ENCODE measurements around the gene SPATA1. TPM values are rescaled to one million over a fixed set of nuclear protein-coding genes. Genes with fewer than 3 reads are reported as not detected.

The SPATA1 gene
- polyA plus RNA-seq, 1 of the 3 experiments (the other 2 are of a cell fraction) = 1.2 TPM

- H3K36me3 ChIP-seq (replicated peaks in 1 of 2; ENCODE audit: control insufficient read depth in 1 of 2, insufficient read depth in 2 of 2, low read length in 1 of 2) = no peaks in the 10 kb centered on the region
- H3K4me3 ChIP-seq (ENCODE audit: low read depth in 2 of 2, low read length in 1 of 2) = no peak overlapping the region
- peak; percentile 46 for DNase-seq
- peak overlapping the region; percentile 42 for H2AFZ ChIP-seq (ENCODE audit: low read depth)
- WGBS (ENCODE audit: low lambda C conversion rate) = 68% methylated on average over 7 of the region's 7 CpGs
- no peaks in the 10 kb centered on the region for H4K20me1 ChIP-seq (ENCODE audit: insufficient read depth)
- H3K79me2 ChIP-seq (ENCODE audit: insufficient read depth) = no peaks in the 10 kb centered on the region
- no peak overlapping the region for H3K9ac ChIP-seq
- H3K4me2 ChIP-seq = no peak overlapping the region
- H3K9me3 ChIP-seq = no peaks in the 10 kb centered on the region
- no peaks in the 10 kb centered on the region for H3K9me2 ChIP-seq
- H3K27me3 ChIP-seq (ENCODE audit: insufficient read depth) = no peaks in the 10 kb centered on the region
- peak overlapping the region in 1 of 2 experiments; percentile 77; a peak in 2 of 4 replicates for H3K27ac ChIP-seq (ENCODE audit: low read depth in 2 of 2, low read length in 1 of 2)
- H3K4me1 ChIP-seq (ENCODE audit: control insufficient read depth in 1 of 2, insufficient read depth in 2 of 2, low read depth in 1 of 2, low read length in 1 of 2) = peaks cover 7 to 8% of the 10 kb centered on the region in 2 experiments; a peak in 2 of 4 replicates
- ChIA-PET CTCF (interaction anchor here (2.0 to 2.5 kb wide), 2 partner anchors 37 to 189 kb away, joined by 5 to 6 read pairs; no protein-coding TSS in a partner anchor), POLR2A (interaction anchor here (1.0 to 1.8 kb wide), 2 partner anchors 9 kb away, joined by 3 to 7 read pairs; partner anchors contain the start of gene CTBS)
- no peaks in the 10 kb centered on the region for H3F3A ChIP-seq (replicated peaks; ENCODE audit: insufficient read depth)
- TF ChIP-seq POLR2AphosphoS5 (IDR thresholded peaks at IDR 0.05; ENCODE audit: low read depth, low read length) = no peak
- no peak for TF ChIP-seq ELF1 (IDR thresholded peaks at IDR 0.05)
- no peak for TF ChIP-seq CTCF (IDR thresholded peaks at IDR 0.05)
- no peak for TF ChIP-seq NFIC (IDR thresholded peaks at IDR 0.05; ENCODE audit: borderline replicate concordance)
- TF ChIP-seq ZBTB33 (IDR thresholded peaks at IDR 0.05; ENCODE audit: borderline replicate concordance, low read depth) = no peak
- TF ChIP-seq MAX (IDR thresholded peaks at IDR 0.05; ENCODE audit: low read depth) = no peak
- TF ChIP-seq SMC3 (IDR thresholded peaks at IDR 0.05; ENCODE audit: low read depth, low read length) = no peak
- TF ChIP-seq TAF1 (IDR thresholded peaks at IDR 0.05; ENCODE audit: borderline replicate concordance, low read depth, low read length) = no peak
Observed at GRCh38 chr1:84582802-84583587, 76.8 kb downstream of the SPATA1 start.

GRCh38 chr1:84583648-84584047 is 77.5 kb downstream of the SPATA1 start:
- Histone ChIP-seq H3K79me2 (ENCODE audit: insufficient read depth) (no peaks in the 10 kb centered on the region), H3K4me3 (ENCODE audit: low read depth in 2 of 2, low read length in 1 of 2) (no peak overlapping the region), H3K36me3 (replicated peaks in 1 of 2; ENCODE audit: control insufficient read depth in 1 of 2, insufficient read depth in 2 of 2, low read length in 1 of 2) (no peaks in the 10 kb centered on the region), H3K9ac (no peak overlapping the region), H3K27me3 (ENCODE audit: insufficient read depth) (no peaks in the 10 kb centered on the region), H3K9me2 (no peaks in the 10 kb centered on the region), H3K9me3 (no peaks in the 10 kb centered on the region), H4K20me1 (ENCODE audit: insufficient read depth) (no peaks in the 10 kb centered on the region), H2AFZ (ENCODE audit: low read depth) (no peak overlapping the region), H3K27ac (ENCODE audit: low read depth in 2 of 2, low read length in 1 of 2) (peak overlapping the region in 1 of 2 experiments; percentile 61; a peak in 2 of 4 replicates), H3F3A (replicated peaks; ENCODE audit: insufficient read depth) (no peaks in the 10 kb centered on the region), H3K4me2 (no peak overlapping the region), H3K4me1 (ENCODE audit: control insufficient read depth in 1 of 2, insufficient read depth in 2 of 2, low read depth in 1 of 2, low read length in 1 of 2) (peaks cover 7 to 8% of the 10 kb centered on the region in 2 experiments; a peak in 2 of 4 replicates)
- WGBS (ENCODE audit: low lambda C conversion rate) = 87% methylated on average over 10 of the region's 10 CpGs
- POLR2A ChIA-PET = interaction anchor here (1.8 kb wide), 1 partner anchor 10 kb away, joined by 3 read pairs; the partner anchor contains the start of gene CTBS
- no peak for DNase-seq
- CTCF ChIA-PET = interaction anchor here (2.0 to 2.5 kb wide), 2 partner anchors 37 to 189 kb away, joined by 5 to 6 read pairs; no protein-coding TSS in a partner anchor
- no peak for TF ChIP-seq TEAD4 (IDR thresholded peaks at IDR 0.05; ENCODE audit: borderline replicate concordance, insufficient read depth)
- TF ChIP-seq SMC3 (IDR thresholded peaks at IDR 0.05; ENCODE audit: low read depth, low read length) = no peak
- no peak for TF ChIP-seq TCF12 (IDR thresholded peaks at IDR 0.05)
- TF ChIP-seq USF1 (IDR thresholded peaks at IDR 0.05; ENCODE audit: borderline replicate concordance, low read depth) = no peak
- TF ChIP-seq TAF1 (IDR thresholded peaks at IDR 0.05; ENCODE audit: borderline replicate concordance, low read depth, low read length) = no peak
- TF ChIP-seq NRF1 (IDR thresholded peaks at IDR 0.05; ENCODE audit: low read depth, low read length) = no peak
- no peak for TF ChIP-seq POLR2AphosphoS5 (IDR thresholded peaks at IDR 0.05; ENCODE audit: low read depth, low read length)
- TF ChIP-seq FOXJ3 (CRISPR knock-in tag; IDR thresholded peaks at IDR 0.05) = no peak
- no peak for TF ChIP-seq NFIC (IDR thresholded peaks at IDR 0.05; ENCODE audit: borderline replicate concordance)
- no peak for TF ChIP-seq GATA2 (CRISPR knock-in tag; IDR thresholded peaks at IDR 0.05)
- TF ChIP-seq MAX (IDR thresholded peaks at IDR 0.05; ENCODE audit: low read depth) = no peak
- no peak for TF ChIP-seq MXI1 (IDR thresholded peaks at IDR 0.05; ENCODE audit: low read depth, low read length)
- no peak for TF ChIP-seq CHD2 (IDR thresholded peaks at IDR 0.05; ENCODE audit: low read length, partially characterized antibody)
- no peak for TF ChIP-seq RXRA (IDR thresholded peaks at IDR 0.05; ENCODE audit: borderline replicate concordance, low read depth)
- no peak for TF ChIP-seq CTCF (IDR thresholded peaks at IDR 0.05)
